GM21737 (cell line): ENCODE data around the gene ZBTB12.
A peak's percentile ranks its signal among the peaks of the same experiment; 100 is the strongest.

Experiments
- ATAC-seq: cut with Tn5 transposase; IDR thresholded peaks from one replicate; pipeline ENCODE4 v1.9.1; 2021; ENCODE audit warnings: mild to moderate bottlenecking, moderate library complexity; ENCODE audit not compliant: unreplicated experiment

Gene ZBTB12

DNA sequence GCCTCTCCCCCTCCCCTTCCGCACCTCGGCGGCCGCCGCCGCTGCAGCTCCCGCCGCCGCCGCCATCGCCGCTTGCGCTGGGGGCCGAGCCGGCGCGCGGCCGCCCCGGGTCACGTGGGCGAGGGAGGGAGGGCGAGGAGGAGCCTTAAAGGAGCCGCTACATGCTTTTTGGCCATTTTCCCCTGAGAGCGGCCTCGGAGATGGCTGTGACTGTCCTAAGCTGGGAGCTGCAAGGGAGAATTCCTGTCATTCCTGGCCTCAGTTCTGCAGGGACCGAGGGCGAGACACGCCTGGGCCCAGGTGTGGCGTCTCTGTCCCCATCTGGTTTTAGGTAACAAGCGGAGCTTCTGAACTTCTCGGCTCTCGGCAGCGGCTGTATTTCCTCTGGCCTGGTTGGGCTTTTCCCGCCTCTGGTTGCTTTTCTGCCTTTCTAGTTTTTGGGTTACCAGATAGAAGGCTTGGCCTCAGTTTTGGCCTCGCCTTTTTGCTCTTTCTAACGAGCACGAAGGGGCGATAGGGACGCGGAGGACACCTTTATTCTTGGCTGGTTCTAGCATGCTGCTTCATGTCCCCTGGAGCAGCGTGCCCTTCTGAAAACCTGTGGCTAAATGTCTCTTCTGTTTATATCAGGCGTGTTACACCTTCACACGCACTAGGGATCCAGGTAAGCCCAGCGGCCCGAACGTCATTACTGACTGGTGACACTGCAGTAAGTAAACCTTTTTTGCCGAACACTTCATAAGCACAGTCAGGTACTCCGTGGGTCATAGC is 4.1 kb downstream of the ZBTB12 start, which contains the start of gene EHMT2:
Gene EHMT2, minus strand, starts transcription at position 87 of the 771 bp plus-strand sequence. Its CDS starts 21 bp downstream, at position 66.
- peak; percentile 53 for ATAC-seq

DNA sequence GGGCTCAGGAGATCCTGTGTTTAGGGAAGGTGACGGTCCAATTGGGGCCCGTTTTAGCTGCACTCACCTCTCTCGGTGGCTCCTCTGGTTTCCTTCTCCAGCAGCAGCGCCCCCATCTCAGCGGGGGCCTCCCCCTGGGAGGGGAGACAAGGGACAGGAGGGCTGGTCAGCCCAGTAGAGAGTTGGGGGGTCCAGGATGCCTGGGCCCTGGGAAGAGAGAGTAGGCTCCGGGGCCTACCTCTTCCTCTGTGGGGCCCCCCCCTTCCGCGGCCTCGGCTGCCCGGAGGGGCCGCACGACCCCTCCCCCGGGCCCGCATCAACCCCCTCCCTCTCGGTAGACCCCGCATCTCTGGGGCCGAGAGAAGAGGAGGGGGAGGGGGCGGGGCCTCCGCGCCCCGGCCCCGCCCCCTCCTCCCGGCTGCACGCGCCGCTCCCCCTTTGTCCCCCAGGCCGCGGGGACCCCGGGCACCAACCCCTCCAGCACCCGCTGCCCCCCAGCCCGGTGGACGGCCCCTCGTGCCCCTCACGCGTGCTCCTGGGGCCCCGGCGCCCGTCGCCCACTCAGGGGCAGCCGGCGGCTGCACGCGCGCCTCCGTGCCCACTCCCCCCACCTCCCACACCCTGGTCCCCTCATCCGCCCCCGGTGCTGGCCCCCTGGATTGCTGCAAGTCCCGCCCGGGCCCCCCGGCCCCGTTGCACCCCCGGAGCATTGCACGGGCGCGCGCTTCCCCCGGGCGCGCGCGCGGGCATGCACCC is 4.9 kb downstream of the ZBTB12 start:
- no peak for ATAC-seq

DNA sequence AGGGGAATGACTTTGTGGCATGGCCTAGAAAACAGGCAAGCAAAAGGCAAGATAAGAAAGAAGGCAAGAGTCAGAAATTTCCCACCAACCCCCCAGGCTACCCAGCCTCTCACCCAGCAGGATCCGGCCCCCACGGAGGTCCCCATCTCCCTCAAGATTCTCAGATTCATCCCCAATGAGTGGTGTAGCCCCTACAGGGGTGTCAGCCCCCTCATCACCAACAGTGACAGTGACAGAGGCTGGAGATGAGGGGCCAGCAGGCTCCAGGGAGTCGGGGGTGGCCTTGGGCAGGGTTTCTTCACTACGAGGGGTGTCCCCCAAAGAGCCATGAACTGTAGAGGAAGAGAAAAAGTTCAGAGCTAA is 5.4 kb downstream of the ZBTB12 start:
- no peak for ATAC-seq

DNA sequence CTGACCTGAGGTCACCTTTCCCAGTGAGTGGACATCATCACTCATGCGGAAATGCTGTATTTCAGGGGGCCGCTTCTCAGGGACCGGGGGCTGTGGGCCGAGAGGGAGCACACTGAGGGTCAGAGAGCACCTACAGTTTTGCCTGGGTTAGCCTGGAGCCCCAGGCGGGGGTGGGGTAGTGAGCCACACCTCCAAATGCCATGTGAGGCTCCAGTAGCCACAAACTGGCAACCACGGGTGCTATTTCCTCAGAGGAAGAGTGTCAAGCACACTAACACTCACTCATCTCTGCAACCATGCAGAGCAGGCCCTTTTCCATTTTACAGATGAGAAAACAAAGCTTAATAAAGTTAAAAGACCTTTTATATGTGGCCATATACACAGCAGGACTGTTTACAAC is 9.1 kb downstream of the ZBTB12 start:
- ATAC-seq, result no peak

- no peak for ATAC-seq
These were observed 12.4 kb downstream of the ZBTB12 start for GRCh38 chr6:31889331-31889972.

- ATAC-seq, result no peak
These were observed 13.3 kb downstream of the ZBTB12 start for GRCh38 chr6:31888276-31889258.

DNA sequence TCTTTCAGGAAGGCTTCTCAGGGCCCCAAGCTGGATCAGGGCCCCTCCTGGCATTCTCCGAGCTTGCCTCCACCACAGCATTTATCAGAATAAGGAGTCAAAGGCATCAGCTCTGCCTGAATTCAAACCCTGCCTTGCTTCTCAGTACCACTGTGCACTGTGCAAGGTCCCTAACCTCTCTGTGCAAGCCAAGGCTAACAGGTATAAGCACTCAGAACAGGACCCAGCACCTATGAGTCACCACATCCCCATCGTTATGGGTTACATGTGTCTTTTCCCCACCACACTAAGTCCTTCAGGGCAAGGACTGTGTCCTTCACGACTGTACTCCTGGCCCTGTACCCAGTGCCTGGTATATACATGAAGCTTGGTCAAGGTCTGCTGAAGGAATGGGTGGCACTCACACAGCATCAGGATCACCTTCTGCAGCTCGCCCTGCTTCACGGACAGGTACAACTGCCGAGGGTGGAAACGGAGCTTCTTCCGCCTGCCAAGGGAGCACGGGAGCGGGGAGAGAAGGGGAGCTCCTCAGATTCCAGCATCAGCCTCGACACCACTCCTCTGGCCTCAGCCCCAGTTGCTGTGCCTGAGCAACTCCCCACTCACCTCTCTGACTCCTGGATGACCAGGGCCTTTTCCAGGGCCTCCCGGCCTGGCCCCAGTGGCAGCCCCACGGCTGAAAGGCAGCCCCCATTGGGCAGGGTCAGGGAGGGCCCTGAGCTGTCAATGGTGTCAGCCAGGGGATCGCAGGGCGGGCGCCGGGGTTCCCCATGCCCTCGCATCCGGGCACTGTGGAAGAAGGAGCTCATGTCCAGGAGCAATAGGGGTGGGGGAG is 14.5 kb downstream of the ZBTB12 start:
- no peak for ATAC-seq

DNA sequence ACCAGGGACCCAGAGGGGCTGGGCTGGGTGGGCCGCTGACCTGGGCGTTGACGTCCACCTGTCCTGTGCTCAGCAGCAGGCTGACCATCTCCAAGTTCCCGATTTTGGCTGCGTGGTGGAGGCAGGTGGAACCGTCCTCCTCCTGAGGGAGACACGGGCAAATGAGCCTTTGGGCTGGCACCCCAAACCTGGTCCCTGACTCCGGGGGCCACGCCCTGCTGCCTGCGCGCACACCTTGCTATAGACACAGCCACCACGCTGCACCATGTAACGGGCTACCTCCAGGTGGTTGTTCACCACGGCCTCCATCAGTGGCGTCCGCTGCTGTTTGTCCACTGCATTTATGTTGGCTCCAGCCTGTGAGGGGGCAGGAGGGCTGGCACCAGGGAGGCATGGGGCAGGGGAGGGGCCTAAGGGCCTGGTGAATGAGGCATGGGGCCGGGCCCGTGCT is 15.3 kb downstream of the ZBTB12 start:
- no peak for ATAC-seq

GRCh38 chr6:31884528-31885035 is 17.3 kb downstream of the ZBTB12 start:
- ATAC-seq, result no peak

DNA sequence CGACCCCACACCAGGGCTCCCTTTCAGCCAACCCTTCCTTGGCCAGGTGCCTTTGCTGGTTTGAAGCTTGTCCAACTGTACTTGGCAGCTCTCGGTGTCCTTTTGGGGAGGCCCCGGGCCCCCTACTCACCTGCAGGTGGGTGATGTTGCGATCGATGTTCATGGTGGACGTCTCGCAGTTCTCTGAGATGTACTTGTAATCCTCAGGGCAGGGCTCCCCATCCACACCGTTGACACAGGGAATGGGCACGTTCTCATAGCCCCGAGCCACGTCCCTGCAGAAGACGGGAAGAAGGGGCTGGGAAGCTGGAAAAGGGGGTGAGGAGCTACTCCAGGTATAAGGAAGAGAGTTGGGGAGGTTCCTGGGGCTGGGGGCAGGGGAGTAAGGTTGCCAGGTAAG is 18.2 kb downstream of the ZBTB12 start:
- no peak for ATAC-seq

- no peak for ATAC-seq
These were observed 19.5 kb downstream of the ZBTB12 start for GRCh38 chr6:31882344-31882743.

DNA sequence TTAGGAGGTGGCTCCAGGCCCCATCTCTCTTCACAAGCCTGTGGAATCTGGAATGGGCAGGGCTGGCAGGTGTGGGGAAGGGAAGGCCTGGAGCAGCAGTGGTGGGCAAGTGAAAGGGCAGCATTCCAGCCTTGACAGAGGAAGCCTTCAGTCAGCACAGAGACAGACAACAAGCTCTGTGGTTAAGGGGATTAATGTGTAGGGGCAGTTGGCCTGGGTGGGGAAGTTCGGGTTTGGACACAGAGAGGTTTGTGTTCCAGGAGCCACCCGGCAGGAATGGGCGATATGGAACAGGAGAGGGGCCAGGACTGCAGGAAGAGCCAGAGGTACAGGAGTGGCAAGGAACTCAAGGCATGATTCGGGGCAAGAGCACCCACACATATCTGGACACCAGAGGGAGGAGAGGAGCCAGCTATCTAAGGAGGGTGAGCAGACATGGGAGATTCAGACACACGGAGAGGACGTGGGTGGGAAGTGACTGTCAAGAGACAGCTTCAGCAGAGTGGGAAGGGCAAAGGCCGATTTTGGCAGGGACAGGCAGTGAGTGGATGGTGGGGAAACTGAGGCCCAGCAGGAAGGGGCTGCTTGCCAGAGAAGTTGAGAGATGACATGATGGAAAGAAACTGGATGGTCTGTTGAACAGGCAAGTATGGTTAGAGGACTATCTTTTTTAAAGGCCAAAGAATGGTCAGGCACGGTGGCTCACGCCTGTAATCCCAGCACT is 20.6 kb downstream of the ZBTB12 start:
- no peak for ATAC-seq

- ATAC-seq, result no peak
These were observed 21.3 kb downstream of the ZBTB12 start for GRCh38 chr6:31880616-31881015.

- ATAC-seq, result no peak
These were observed 22.0 kb downstream of the ZBTB12 start for GRCh38 chr6:31879901-31880300.

- no peak for ATAC-seq
These were observed 22.7 kb downstream of the ZBTB12 start for GRCh38 chr6:31879143-31879542.

GRCh38 chr6:31878726-31879125 is 23.2 kb downstream of the ZBTB12 start, which contains the start of gene SLC44A4:
TSS of gene SLC44A4 (minus strand) at chr6:31878997. CDS start at chr6:31878980, 17 bp downstream.
- ATAC-seq, result no peak

DNA sequence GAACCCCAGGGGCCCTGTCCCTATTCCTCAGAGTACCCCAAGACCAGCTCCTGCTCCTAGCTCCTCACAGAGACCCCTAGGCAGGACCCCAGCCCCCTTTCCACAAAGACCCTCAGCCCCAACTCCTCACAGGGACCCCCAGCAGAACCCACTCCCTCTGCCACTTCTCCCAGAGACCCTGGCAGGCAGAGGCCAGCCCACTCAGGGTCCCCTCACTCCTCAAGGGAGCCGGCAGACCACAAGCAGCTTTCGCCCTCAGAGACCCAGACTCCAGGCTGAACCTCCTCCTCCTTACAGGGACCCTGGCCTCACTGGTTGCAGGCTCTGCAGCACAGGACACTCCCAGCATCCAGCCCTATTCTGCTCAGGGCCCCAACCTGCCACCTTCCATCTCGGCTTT is 23.7 kb downstream of the ZBTB12 start:
- no peak for ATAC-seq

- ATAC-seq, result no peak
These were observed 24.2 kb downstream of the ZBTB12 start for GRCh38 chr6:31877651-31878161.
